GM12878 (cell line): ENCODE data around the gene CCDC9. TPM values are rescaled to one million over a fixed set of nuclear protein-coding genes. Genes with fewer than 3 reads are reported as not detected.
A peak's percentile ranks its signal among the peaks of the same experiment; 100 is the strongest.

Experiments
- BCLAF1 ChIP-seq: fragments of 450-650 bp; IDR thresholded peaks from 2 replicates; pipeline ENCODE4 v1.6.1; 2017; ENCODE audit warnings: antibody characterized with exemption, mild to moderate bottlenecking, moderate library complexity
- BRCA1 ChIP-seq: IDR thresholded peaks from 2 replicates; pipeline ENCODE4 v1.6.1; 2011; ENCODE audit warnings: low read depth, low read length, improper control_type of control experiment
- CUX1 ChIP-seq: IDR thresholded peaks from 2 replicates; pipeline ENCODE4 v1.6.1; 2012; ENCODE audit warnings: improper control_type of control experiment, low read depth, low read length; ENCODE audit not compliant: insufficient replicate concordance
- E2F8 ChIP-seq: fragments of 450-650 bp; IDR thresholded peaks from 2 replicates; pipeline ENCODE4 v1.6.1; 2018; ENCODE audit warnings: mild to moderate bottlenecking, low read depth, moderate library complexity; ENCODE audit not compliant: partially characterized antibody
- EGR1 ChIP-seq, 2 experiments: IDR thresholded peaks; 1 replicate in 1 of 2; 2 replicates in 1 of 2; pipeline ENCODE4 v1.6.1; 2011 to 2012; ENCODE audit warnings: low read depth in 2 of 2, low read length in 2 of 2, borderline replicate concordance in 1 of 2, mild to moderate bottlenecking in 1 of 2, moderate library complexity in 1 of 2
- FOXK2 ChIP-seq: fragments of 450-650 bp; IDR thresholded peaks from 2 replicates; pipeline ENCODE4 v1.6.1; 2017; ENCODE audit warnings: mild to moderate bottlenecking, moderate library complexity
- IKZF2 ChIP-seq, 2 experiments: fragments of 450-650 bp; IDR thresholded peaks; 2 replicates each; pipeline ENCODE4 v1.6.1; 2017; ENCODE audit warnings: mild to moderate bottlenecking in 2 of 2, moderate library complexity in 2 of 2
- MYB ChIP-seq: fragments of 150-350 bp; IDR thresholded peaks from 2 replicates; pipeline ENCODE4 v1.6.1; 2014; ENCODE audit warnings: mild to moderate bottlenecking, low read depth, low read length, borderline replicate concordance
- MYC ChIP-seq: IDR thresholded peaks from 2 replicates; pipeline ENCODE4 v1.6.1; 2011; ENCODE audit warnings: mild to moderate bottlenecking, low read length, moderate library complexity, inconsistent platforms; ENCODE audit not compliant: insufficient read depth, insufficient replicate concordance, insufficient read length, severe bottlenecking
- PAX5 ChIP-seq: IDR thresholded peaks from 2 replicates; pipeline ENCODE4 v1.6.1; 2011; ENCODE audit warnings: low read depth, low read length, borderline replicate concordance
- POLR2AphosphoS5 ChIP-seq: IDR thresholded peaks from 2 replicates; pipeline ENCODE4 v1.6.1; 2011; ENCODE audit warnings: mild to moderate bottlenecking, low read length, inconsistent platforms
- RB1 ChIP-seq: fragments of 450-650 bp; formaldehyde crosslinking; IDR thresholded peaks from 2 replicates; pipeline ENCODE4 v1.6.1; 2017; ENCODE audit warnings: mild to moderate bottlenecking, borderline replicate concordance
- RUNX3 ChIP-seq: IDR thresholded peaks from 2 replicates; pipeline ENCODE4 v1.6.1; 2012; ENCODE audit warnings: low read length, inconsistent platforms
- SMAD5 ChIP-seq: IDR thresholded peaks from 2 replicates; pipeline ENCODE4 v1.6.1; 2016; ENCODE audit warnings: antibody characterized with exemption, low read depth
- STAT3 ChIP-seq: IDR thresholded peaks from 2 replicates; pipeline ENCODE4 v1.6.1; 2011; ENCODE audit warnings: low read depth, low read length, improper control_type of control experiment
- USF2 ChIP-seq: IDR thresholded peaks from 2 replicates; pipeline ENCODE4 v1.6.1; 2011; ENCODE audit warnings: low read depth, low read length, improper control_type of control experiment, borderline replicate concordance
- polyA plus RNA-seq, 11 experiments: library from polyadenylated mRNA; depleted of rRNA in 4 of 11; unstranded in 6 of 11; stranded (reverse) in 5 of 11; fragments of >200 nt; fragmentation: Nextera tagmentation in 4 of 11; fragmentation: Illumina TruSeq in 1 of 11; extraction: Ambion mirVana in 4 of 11; extraction: Trizol in 1 of 11; gene quantifications; 1 replicate in 1 of 11; 2 replicates in 10 of 11; pipeline versions ENCODE4 v1.2.1 to v1.2.3, GENCODE V29; 2011 to 2016; ENCODE audit warnings: inconsistent platforms in 2 of 11, missing spikeins in 2 of 11, low read depth in 1 of 11
- total RNA-seq, 4 experiments: library from RNA; depleted of rRNA in 3 of 4; stranded (reverse); fragments of >200 nt in 3 of 4; fragmentation: Illumina TruSeq in 1 of 4; extraction: Trizol in 1 of 4; gene quantifications; 2 replicates each; pipeline versions ENCODE4 v1.2.1 to v1.2.3, GENCODE V29; 2013 to 2021

The CCDC9 gene
- total and polyA plus RNA-seq, 10 of the 15 experiments (the other 5 are each of a cell fraction or from before 2014, with no cell fraction given): 0.18 to 17.5 (median 7.1) TPM; not detected in 1

- TF ChIP-seq E2F8 (peak; percentile 22), BRCA1 (peak; percentile 58; the same call in 1 of the 2 replicates), POLR2AphosphoS5 (peak; percentile 60; the same call in 1 of the 2 replicates), CUX1 (no peak), RB1 (peak; percentile 40; the same call in 1 of the 2 replicates), USF2 (no peak), MYC (no peak), BCLAF1 (no peak), STAT3 (no peak), MYB (no peak), IKZF2 (IDR thresholded peaks at IDR 0.05) (peak in 1 of 2 experiments; percentile 63; a peak in 2 of 4 replicates), FOXK2 (no peak), PAX5 (peak; percentile 27; the same call in 1 of the 2 replicates), RUNX3 (peak; percentile 65), EGR1 (IDR thresholded peaks at IDR 0.05; ENCODE audit: borderline replicate concordance in 1 of 2, low read depth in 2 of 2, low read length in 2 of 2) (peak in 1 of 2 experiments; percentile 76; a peak in 2 of 3 replicates), SMAD5 (no peak)
These were observed 18.0 kb downstream of the CCDC9 start, which contains the start of gene INAFM1 (continued) for GRCh38 chr19:47274071-47274890.
